Measurements from ENCODE around the gene CBX4. TPM values are rescaled to one million over a fixed set of nuclear protein-coding genes. Genes with fewer than 3 reads are reported as not detected.

The CBX4 gene
- total RNA-seq, 1 experiment from 2014 or later, result 3.3 TPM

GRCh38 chr17:79875511-79875910, 36.3 kb upstream of the CBX4 start:
- Mint-ChIP-seq H3K4me3 (no peak overlapping the region), H3K27ac (no peak overlapping the region), H3K9me3 (peaks cover 5% of the 10 kb centered on the region), H3K27me3 (ENCODE audit: low read depth) (peaks cover 4% of the 10 kb centered on the region; the same call in 1 of the 2 replicates), H3K4me1 (0 out of 2 replicates have a peak, but pooled peaks cover 2% of the 10 kb centered on the region), H3K36me3 (no peaks in the 10 kb centered on the region)
- ChIA-PET POLR2A (no interaction called here), CTCF (interaction anchor here (0.7 to 1.4 kb wide), 5 partner anchors 11 to 129 kb away, joined by 3 to 8 read pairs (median 6); no protein-coding TSS in a partner anchor)
- no peak for TF ChIP-seq AR (CRISPR knock-in tag; IDR thresholded peaks at IDR 0.05)
- TF ChIP-seq, protein P1, sequence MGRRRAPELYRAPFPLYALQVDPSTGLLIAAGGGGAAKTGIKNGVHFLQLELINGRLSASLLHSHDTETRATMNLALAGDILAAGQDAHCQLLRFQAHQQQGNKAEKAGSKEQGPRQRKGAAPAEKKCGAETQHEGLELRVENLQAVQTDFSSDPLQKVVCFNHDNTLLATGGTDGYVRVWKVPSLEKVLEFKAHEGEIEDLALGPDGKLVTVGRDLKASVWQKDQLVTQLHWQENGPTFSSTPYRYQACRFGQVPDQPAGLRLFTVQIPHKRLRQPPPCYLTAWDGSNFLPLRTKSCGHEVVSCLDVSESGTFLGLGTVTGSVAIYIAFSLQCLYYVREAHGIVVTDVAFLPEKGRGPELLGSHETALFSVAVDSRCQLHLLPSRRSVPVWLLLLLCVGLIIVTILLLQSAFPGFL (CRISPR knock-in tag; IDR thresholded peaks at IDR 0.05; ENCODE audit: borderline replicate concordance), result no peak
- no peak for TF ChIP-seq ZNF219 (CRISPR knock-in tag; IDR thresholded peaks at IDR 0.05; ENCODE audit: borderline replicate concordance)
- no peak for TF ChIP-seq GABPB1 (CRISPR knock-in tag; IDR thresholded peaks at IDR 0.05)
- TF ChIP-seq, protein P2, sequence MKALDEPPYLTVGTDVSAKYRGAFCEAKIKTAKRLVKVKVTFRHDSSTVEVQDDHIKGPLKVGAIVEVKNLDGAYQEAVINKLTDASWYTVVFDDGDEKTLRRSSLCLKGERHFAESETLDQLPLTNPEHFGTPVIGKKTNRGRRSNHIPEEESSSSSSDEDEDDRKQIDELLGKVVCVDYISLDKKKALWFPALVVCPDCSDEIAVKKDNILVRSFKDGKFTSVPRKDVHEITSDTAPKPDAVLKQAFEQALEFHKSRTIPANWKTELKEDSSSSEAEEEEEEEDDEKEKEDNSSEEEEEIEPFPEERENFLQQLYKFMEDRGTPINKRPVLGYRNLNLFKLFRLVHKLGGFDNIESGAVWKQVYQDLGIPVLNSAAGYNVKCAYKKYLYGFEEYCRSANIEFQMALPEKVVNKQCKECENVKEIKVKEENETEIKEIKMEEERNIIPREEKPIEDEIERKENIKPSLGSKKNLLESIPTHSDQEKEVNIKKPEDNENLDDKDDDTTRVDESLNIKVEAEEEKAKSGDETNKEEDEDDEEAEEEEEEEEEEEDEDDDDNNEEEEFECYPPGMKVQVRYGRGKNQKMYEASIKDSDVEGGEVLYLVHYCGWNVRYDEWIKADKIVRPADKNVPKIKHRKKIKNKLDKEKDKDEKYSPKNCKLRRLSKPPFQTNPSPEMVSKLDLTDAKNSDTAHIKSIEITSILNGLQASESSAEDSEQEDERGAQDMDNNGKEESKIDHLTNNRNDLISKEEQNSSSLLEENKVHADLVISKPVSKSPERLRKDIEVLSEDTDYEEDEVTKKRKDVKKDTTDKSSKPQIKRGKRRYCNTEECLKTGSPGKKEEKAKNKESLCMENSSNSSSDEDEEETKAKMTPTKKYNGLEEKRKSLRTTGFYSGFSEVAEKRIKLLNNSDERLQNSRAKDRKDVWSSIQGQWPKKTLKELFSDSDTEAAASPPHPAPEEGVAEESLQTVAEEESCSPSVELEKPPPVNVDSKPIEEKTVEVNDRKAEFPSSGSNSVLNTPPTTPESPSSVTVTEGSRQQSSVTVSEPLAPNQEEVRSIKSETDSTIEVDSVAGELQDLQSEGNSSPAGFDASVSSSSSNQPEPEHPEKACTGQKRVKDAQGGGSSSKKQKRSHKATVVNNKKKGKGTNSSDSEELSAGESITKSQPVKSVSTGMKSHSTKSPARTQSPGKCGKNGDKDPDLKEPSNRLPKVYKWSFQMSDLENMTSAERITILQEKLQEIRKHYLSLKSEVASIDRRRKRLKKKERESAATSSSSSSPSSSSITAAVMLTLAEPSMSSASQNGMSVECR (CRISPR knock-in tag; IDR thresholded peaks at IDR 0.05; ENCODE audit: borderline replicate concordance), result no peak
- TF ChIP-seq HMGA2 (CRISPR knock-in tag; IDR thresholded peaks at IDR 0.05), result no peak
- no peak for TF ChIP-seq CREB1 (CRISPR knock-in tag; IDR thresholded peaks at IDR 0.05)
- no peak for TF ChIP-seq ZNF396 (CRISPR knock-in tag; IDR thresholded peaks at IDR 0.05; ENCODE audit: borderline replicate concordance)
- DNase-seq (ENCODE audit: low spot score), result no peak
- ATAC-seq, result no peak

- POLR2A ChIA-PET, result interaction anchor here (0.7 kb wide), 1 partner anchor 140 kb away, joined by 3 read pairs; no protein-coding TSS in a partner anchor
- CTCF ChIA-PET, result interaction anchor here (1.3 to 1.6 kb wide), 2 partner anchors 49 to 78 kb away, joined by 4 read pairs; no protein-coding TSS in a partner anchor
- Mint-ChIP-seq H3K4me3 (no peak overlapping the region), H3K27ac (no peak overlapping the region), H3K27me3 (ENCODE audit: low read depth) (peaks cover 4% of the 10 kb centered on the region; the same call in 1 of the 2 replicates), H3K4me1 (peaks cover 6% of the 10 kb centered on the region; the same call in 1 of the 2 replicates), H3K9me3 (peaks cover 5% of the 10 kb centered on the region), H3K36me3 (no peaks in the 10 kb centered on the region)
- no peak for DNase-seq (ENCODE audit: low spot score)
- peak; percentile 62; the same call in 1 of the 2 replicates for ATAC-seq
- TF ChIP-seq PRRX2 (CRISPR knock-in tag; IDR thresholded peaks at IDR 0.05) (no peak), ZMAT4 (CRISPR knock-in tag; IDR thresholded peaks at IDR 0.05) (no peak), MYBL2 (CRISPR knock-in tag; IDR thresholded peaks at IDR 0.05) (no peak), HMGXB4 (CRISPR knock-in tag; IDR thresholded peaks at IDR 0.05) (no peak), PRDM15 (CRISPR knock-in tag; IDR thresholded peaks at IDR 0.05) (no peak), ZBTB43 (CRISPR knock-in tag; IDR thresholded peaks at IDR 0.05) (no peak), FOXK1 (CRISPR knock-in tag; IDR thresholded peaks at IDR 0.05) (no peak), ZSCAN18 (CRISPR knock-in tag; IDR thresholded peaks at IDR 0.05) (no peak)
These were observed 35.2 kb upstream of the CBX4 start for GRCh38 chr17:79874329-79874981.

All from WTC11 (cell line).